ENCODE results near the gene AMIGO3.
A peak's percentile ranks its signal among the peaks of the same experiment; 100 is the strongest.

The AMIGO3 gene

GRCh38 chr3:49714728-49715550, 4.5 kb downstream of the AMIGO3 start:
- TF ChIP-seq CTCF (IDR thresholded peaks at IDR 0.05; ENCODE audit: insufficient read depth, low read length) (no peak), POLR2AphosphoS5 (IDR thresholded peaks at IDR 0.05; ENCODE audit: low read depth) (no peak), REST (IDR thresholded peaks at IDR 0.05; ENCODE audit: insufficient replicate concordance, low read depth) (peak; percentile 15)
- H3K4me3 ChIP-seq (replicated peaks; ENCODE audit: insufficient read depth, low read length): no peak overlapping the region
- no peak overlapping the region for H3K27ac ChIP-seq (replicated peaks)
- no peaks in the 10 kb centered on the region for H3K27me3 ChIP-seq (ENCODE audit: insufficient read depth, poor library complexity, severe bottlenecking)
- no peak for DNase-seq (ENCODE audit: low read depth in 1 of 2, low spot score in 1 of 2)

- H3K27ac ChIP-seq (replicated peaks): no peak overlapping the region
- H3K4me3 ChIP-seq (replicated peaks; ENCODE audit: insufficient read depth, low read length): no peak overlapping the region
- TF ChIP-seq POLR2AphosphoS5 (IDR thresholded peaks at IDR 0.05; ENCODE audit: low read depth) (no peak), SPI1 (IDR thresholded peaks at IDR 0.05; ENCODE audit: borderline replicate concordance, low read depth) (no peak), REST (IDR thresholded peaks at IDR 0.05; ENCODE audit: insufficient replicate concordance, low read depth) (no peak), GABPA (IDR thresholded peaks at IDR 0.05; ENCODE audit: low read depth) (no peak), CTCF (IDR thresholded peaks at IDR 0.05; ENCODE audit: insufficient read depth, low read length) (no peak)
- H3K27me3 ChIP-seq (ENCODE audit: insufficient read depth, poor library complexity, severe bottlenecking): no peaks in the 10 kb centered on the region
- DNase-seq (ENCODE audit: low read depth in 1 of 2, low spot score in 1 of 2): no peak
Measured at GRCh38 chr3:49713336-49714105, 6.0 kb downstream of the AMIGO3 start.

- DNase-seq (ENCODE audit: low read depth in 1 of 2, low spot score in 1 of 2): no peak
Measured at GRCh38 chr3:49712631-49713317, 6.7 kb downstream of the AMIGO3 start.

More at GRCh38 chr3:49712631-49713317, 6.7 kb downstream of the AMIGO3 start:
- no peak overlapping the region for H3K27ac ChIP-seq (replicated peaks)
- TF ChIP-seq REST (IDR thresholded peaks at IDR 0.05; ENCODE audit: insufficient replicate concordance, low read depth) (no peak), CTCF (IDR thresholded peaks at IDR 0.05; ENCODE audit: insufficient read depth, low read length) (no peak), GABPA (IDR thresholded peaks at IDR 0.05; ENCODE audit: low read depth) (no peak), SPI1 (IDR thresholded peaks at IDR 0.05; ENCODE audit: borderline replicate concordance, low read depth) (no peak), POLR2AphosphoS5 (IDR thresholded peaks at IDR 0.05; ENCODE audit: low read depth) (no peak)
- H3K4me3 ChIP-seq (replicated peaks; ENCODE audit: insufficient read depth, low read length): no peak overlapping the region
- no peaks in the 10 kb centered on the region for H3K27me3 ChIP-seq (ENCODE audit: insufficient read depth, poor library complexity, severe bottlenecking)

Measured in HL-60 (cell line).